ENCODE data around the gene LILRB3.
"Not testable (repeated sequence)": the region's sequence is repeated elsewhere in the genome, so short reads cannot be mapped to it uniquely, and the experiment has no call there.

DNA sequence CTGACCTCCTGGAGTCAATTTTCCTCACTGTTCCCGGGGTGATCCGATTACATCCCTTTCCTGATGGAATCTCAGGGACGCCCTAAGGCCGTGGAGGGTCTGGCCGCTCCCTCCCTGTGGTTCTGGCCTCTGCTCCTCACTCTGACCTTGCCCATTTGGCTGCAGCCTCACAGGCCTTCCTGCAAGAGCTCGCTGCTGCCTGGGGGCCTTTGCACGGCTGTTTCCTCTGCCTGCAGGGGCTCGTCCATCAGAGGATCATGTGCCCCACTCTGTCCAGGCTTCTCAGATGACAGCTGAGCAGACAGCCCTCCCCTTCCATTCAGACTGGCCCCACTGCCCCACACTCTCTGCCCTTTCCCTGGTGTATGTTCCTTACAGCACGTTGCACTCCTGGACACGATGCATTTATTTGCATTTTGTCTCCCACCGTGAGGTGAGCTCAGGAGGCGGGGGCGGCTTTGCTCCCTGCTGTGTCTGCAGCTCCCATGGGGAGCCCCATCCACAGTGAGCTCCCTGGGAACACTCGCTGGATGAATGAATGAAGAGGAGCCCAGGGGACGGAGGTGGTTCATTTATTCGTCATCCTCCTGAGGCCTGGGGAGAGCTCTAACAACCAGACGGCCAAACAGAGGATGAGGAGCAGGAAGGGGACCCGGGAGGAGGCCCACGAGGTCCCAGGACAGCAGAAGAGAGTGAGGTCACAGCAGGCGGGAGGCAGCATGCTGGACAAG lies 5.1 kb downstream of the LILRB3 start:
- not testable (repeated sequence) for TF ChIP-seq CTCF, POLR2A (IDR thresholded peaks at IDR 0.05)

Data from prostate gland (tissue), 2 donors.